ENCODE results near the gene COL1A1.

GRCh38 chr17:50134206-50135110 lies 67.0 kb downstream of the COL1A1 start:
- TF ChIP-seq CTCF (IDR thresholded peaks at IDR 0.05; ENCODE audit: low read depth, low read length, missing input control) (no peak), MAX (IDR thresholded peaks at IDR 0.05) (no peak), ATF3 (IDR thresholded peaks at IDR 0.05) (no peak), SP1 (IDR thresholded peaks at IDR 0.05) (no peak), NR2F2 (IDR thresholded peaks at IDR 0.05) (no peak), TAF1 (conservative IDR thresholded peaks at IDR 0.05) (no peak), RAD21 (IDR thresholded peaks at IDR 0.05) (no peak), FOXA1 (IDR thresholded peaks at IDR 0.05) (no peak), REST (IDR thresholded peaks at IDR 0.05) (no peak)

Measured in liver (tissue), 3 donors.